GM18526 (cell line): ENCODE measurements around the gene GRK1.

Source experiments
- POLR2A ChIP-seq: IDR thresholded peaks from 3 replicates; pipeline ENCODE4 v1.6.1; 2011; ENCODE audit not compliant: insufficient read length; ENCODE audit errors: extremely low read depth

Gene GRK1

GRCh38 chr13:113777311-113778260 lies 110.6 kb downstream of the GRK1 start:
- TF ChIP-seq POLR2A = no peak

GRCh38 chr13:113781571-113781970 lies 114.6 kb downstream of the GRK1 start:
- no peak for TF ChIP-seq POLR2A

- no peak for TF ChIP-seq POLR2A
Observed at GRCh38 chr13:113782472-113782871, 115.5 kb downstream of the GRK1 start.

GRCh38 chr13:113783200-113783881 lies 116.3 kb downstream of the GRK1 start:
- no peak for TF ChIP-seq POLR2A

- TF ChIP-seq POLR2A = no peak
Observed at GRCh38 chr13:113783966-113784644, 117.1 kb downstream of the GRK1 start.

- TF ChIP-seq POLR2A = no peak
Observed at GRCh38 chr13:113784645-113785024, 117.6 kb downstream of the GRK1 start.

GRCh38 chr13:113785051-113786010 lies 118.3 kb downstream of the GRK1 start:
- TF ChIP-seq POLR2A = no peak

- TF ChIP-seq POLR2A = no peak
Observed at GRCh38 chr13:113786262-113786841, 119.3 kb downstream of the GRK1 start.
